ACC112 (cell line): Measurements from ENCODE around the gene AKTIP.
A peak's percentile ranks its signal among the peaks of the same experiment; 100 is the strongest.

Source experiments
- H2AFZ ChIP-seq: fragments of 200-600 bp; sonication (generic); one replicate; pipeline ENCODE4 v1.6.0; 2017; ENCODE audit warnings: antibody characterized with exemption, low read length; ENCODE audit not compliant: unreplicated experiment
- H3K27ac ChIP-seq: fragments of 200-600 bp; sonication (generic); 2 replicates; pipeline ENCODE4 v1.5.1; 2014; ENCODE audit warnings: low read depth, mild to moderate bottlenecking, antibody characterized with exemption, low read length, moderate library complexity
- H3K27me3 ChIP-seq: fragments of 200-600 bp; sonication (generic); 2 replicates; pipeline ENCODE4 v1.6.1; 2014; ENCODE audit warnings: mild to moderate bottlenecking, antibody characterized with exemption, low read length, moderate library complexity, mixed read lengths; ENCODE audit not compliant: insufficient read depth
- H3K36me3 ChIP-seq: fragments of 200-600 bp; sonication (generic); 2 replicates; pipeline ENCODE4 v1.6.1; 2016; ENCODE audit warnings: mild to moderate bottlenecking, antibody characterized with exemption, low read length, moderate library complexity, mixed read lengths; ENCODE audit not compliant: insufficient read depth
- H3K4me1 ChIP-seq: fragments of 200-600 bp; sonication (generic); one replicate; pipeline ENCODE4 v1.6.1; 2016; ENCODE audit warnings: low read length, mixed read lengths; ENCODE audit not compliant: insufficient read depth, unreplicated experiment, control insufficient read depth
- H3K4me3 ChIP-seq: fragments of 200-600 bp; sonication (generic); 2 replicates; pipeline ENCODE4 v1.5.1; 2014; ENCODE audit warnings: mild to moderate bottlenecking, low read depth, low read length
- H3K79me2 ChIP-seq: fragments of 200-600 bp; sonication (generic); one replicate; pipeline ENCODE4 v1.6.0; 2016; ENCODE audit warnings: low read length; ENCODE audit not compliant: control insufficient read depth, unreplicated experiment, insufficient read depth

Gene AKTIP

GRCh38 chr16:53503270-53503923 is 388 bp upstream of the AKTIP start:
- H3K27ac ChIP-seq: peak overlapping the region; percentile 85
- H2AFZ ChIP-seq: peak overlapping the region; percentile 71
- peaks cover 4% of the 10 kb centered on the region for H3K79me2 ChIP-seq
- no peaks in the 10 kb centered on the region for H3K27me3 ChIP-seq
- peak overlapping the region; percentile 93 for H3K4me3 ChIP-seq
- peaks cover 27% of the 10 kb centered on the region for H3K4me1 ChIP-seq
- H3K36me3 ChIP-seq: no peaks in the 10 kb centered on the region

- no peak overlapping the region for H2AFZ ChIP-seq
- H3K27me3 ChIP-seq: no peaks in the 10 kb centered on the region
- H3K27ac ChIP-seq: no peak overlapping the region
- H3K4me3 ChIP-seq: peak overlapping the region; percentile 93; the same call in 1 of the 2 replicates
- no peaks in the 10 kb centered on the region for H3K36me3 ChIP-seq
- H3K79me2 ChIP-seq: peaks cover 4% of the 10 kb centered on the region
- H3K4me1 ChIP-seq: peaks cover 27% of the 10 kb centered on the region
These were observed 1.7 kb downstream of the AKTIP start for GRCh38 chr16:53501216-53501859.

GRCh38 chr16:53498984-53499383 is 4.0 kb downstream of the AKTIP start:
- Histone ChIP-seq H3K4me1 (peaks cover 13% of the 10 kb centered on the region), H3K79me2 (peaks cover 4% of the 10 kb centered on the region), H3K27ac (no peak overlapping the region), H3K36me3 (peaks cover 11% of the 10 kb centered on the region), H2AFZ (no peak overlapping the region), H3K27me3 (no peaks in the 10 kb centered on the region), H3K4me3 (no peak overlapping the region)

GRCh38 chr16:53495325-53495724 is 7.7 kb downstream of the AKTIP start:
- H3K4me3 ChIP-seq: no peak overlapping the region
- H3K27ac ChIP-seq: no peak overlapping the region
- H3K4me1 ChIP-seq: no peaks in the 10 kb centered on the region
- no peaks in the 10 kb centered on the region for H3K79me2 ChIP-seq
- H3K27me3 ChIP-seq: no peaks in the 10 kb centered on the region
- H3K36me3 ChIP-seq: peaks cover 16% of the 10 kb centered on the region
- no peak overlapping the region for H2AFZ ChIP-seq

- Histone ChIP-seq H2AFZ (no peak overlapping the region), H3K4me3 (no peak overlapping the region), H3K79me2 (no peaks in the 10 kb centered on the region), H3K36me3 (peaks cover 19% of the 10 kb centered on the region), H3K27me3 (no peaks in the 10 kb centered on the region), H3K4me1 (no peaks in the 10 kb centered on the region), H3K27ac (no peak overlapping the region)
These were observed 8.4 kb downstream of the AKTIP start for GRCh38 chr16:53494636-53495035.

- Histone ChIP-seq H3K4me1 (no peaks in the 10 kb centered on the region), H2AFZ (no peak overlapping the region), H3K79me2 (no peaks in the 10 kb centered on the region), H3K4me3 (no peak overlapping the region), H3K27ac (no peak overlapping the region), H3K27me3 (no peaks in the 10 kb centered on the region), H3K36me3 (peaks cover 19% of the 10 kb centered on the region)
These were observed 10.5 kb downstream of the AKTIP start for GRCh38 chr16:53492503-53492902.

- Histone ChIP-seq H3K4me3 (no peak overlapping the region), H3K27ac (no peak overlapping the region), H3K4me1 (no peaks in the 10 kb centered on the region), H3K79me2 (no peaks in the 10 kb centered on the region), H3K27me3 (no peaks in the 10 kb centered on the region), H2AFZ (no peak overlapping the region), H3K36me3 (peaks cover 29% of the 10 kb centered on the region)
These were observed 13.3 kb downstream of the AKTIP start for GRCh38 chr16:53489755-53490154.

- H3K79me2 ChIP-seq: no peaks in the 10 kb centered on the region
- H2AFZ ChIP-seq: no peak overlapping the region
- H3K27me3 ChIP-seq: no peaks in the 10 kb centered on the region
- peaks cover 36% of the 10 kb centered on the region for H3K36me3 ChIP-seq
- no peak overlapping the region for H3K27ac ChIP-seq
- H3K4me3 ChIP-seq: no peak overlapping the region
- no peaks in the 10 kb centered on the region for H3K4me1 ChIP-seq
These were observed 16.8 kb downstream of the AKTIP start for GRCh38 chr16:53486230-53486629.

- no peaks in the 10 kb centered on the region for H3K79me2 ChIP-seq
- H3K4me3 ChIP-seq: no peak overlapping the region
- H3K4me1 ChIP-seq: no peaks in the 10 kb centered on the region
- H3K36me3 ChIP-seq: peaks cover 42% of the 10 kb centered on the region
- H3K27me3 ChIP-seq: no peaks in the 10 kb centered on the region
- no peak overlapping the region for H2AFZ ChIP-seq
- no peak overlapping the region for H3K27ac ChIP-seq
These were observed 18.5 kb downstream of the AKTIP start for GRCh38 chr16:53484542-53484941.

GRCh38 chr16:53482123-53482522 is 20.9 kb downstream of the AKTIP start:
- Histone ChIP-seq H3K36me3 (peaks cover 53% of the 10 kb centered on the region), H2AFZ (no peak overlapping the region)

GRCh38 chr16:53480394-53480793 is 22.6 kb downstream of the AKTIP start:
- peaks cover 46% of the 10 kb centered on the region for H3K36me3 ChIP-seq
- no peak overlapping the region for H3K4me3 ChIP-seq
- H3K79me2 ChIP-seq: no peaks in the 10 kb centered on the region
- H3K27me3 ChIP-seq: no peaks in the 10 kb centered on the region
- H2AFZ ChIP-seq: no peak overlapping the region
- H3K4me1 ChIP-seq: no peaks in the 10 kb centered on the region
- no peak overlapping the region for H3K27ac ChIP-seq

More at GRCh38 chr16:53482123-53482522, 20.9 kb downstream of the AKTIP start:
- Histone ChIP-seq H3K79me2 (no peaks in the 10 kb centered on the region), H3K4me3 (no peak overlapping the region), H3K27ac (no peak overlapping the region), H3K27me3 (no peaks in the 10 kb centered on the region), H3K4me1 (no peaks in the 10 kb centered on the region)
